ENCODE results near the gene PDGFC.

DNA sequence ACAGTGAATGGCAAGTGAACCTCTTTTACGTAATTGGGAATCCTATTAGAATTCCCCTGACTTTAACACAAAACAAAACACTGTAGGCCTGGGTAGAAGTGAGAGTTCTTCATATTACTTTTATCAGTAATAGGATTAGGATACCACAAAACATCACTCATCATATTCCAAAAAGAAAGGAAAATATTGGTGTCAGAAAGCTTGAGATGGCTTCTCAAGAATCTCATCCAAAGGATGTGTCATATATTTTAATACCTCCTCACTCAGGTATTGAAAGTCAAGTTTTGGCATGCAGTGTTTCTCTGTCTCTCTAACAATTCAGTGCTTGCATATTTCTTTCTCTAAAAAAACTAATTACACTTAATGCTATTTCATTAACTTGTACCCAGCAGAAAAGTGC is 173.2 kb downstream of the PDGFC start:
- no peak for TF ChIP-seq POLR2A (IDR thresholded peaks at IDR 0.05)
- TF ChIP-seq, protein P1, sequence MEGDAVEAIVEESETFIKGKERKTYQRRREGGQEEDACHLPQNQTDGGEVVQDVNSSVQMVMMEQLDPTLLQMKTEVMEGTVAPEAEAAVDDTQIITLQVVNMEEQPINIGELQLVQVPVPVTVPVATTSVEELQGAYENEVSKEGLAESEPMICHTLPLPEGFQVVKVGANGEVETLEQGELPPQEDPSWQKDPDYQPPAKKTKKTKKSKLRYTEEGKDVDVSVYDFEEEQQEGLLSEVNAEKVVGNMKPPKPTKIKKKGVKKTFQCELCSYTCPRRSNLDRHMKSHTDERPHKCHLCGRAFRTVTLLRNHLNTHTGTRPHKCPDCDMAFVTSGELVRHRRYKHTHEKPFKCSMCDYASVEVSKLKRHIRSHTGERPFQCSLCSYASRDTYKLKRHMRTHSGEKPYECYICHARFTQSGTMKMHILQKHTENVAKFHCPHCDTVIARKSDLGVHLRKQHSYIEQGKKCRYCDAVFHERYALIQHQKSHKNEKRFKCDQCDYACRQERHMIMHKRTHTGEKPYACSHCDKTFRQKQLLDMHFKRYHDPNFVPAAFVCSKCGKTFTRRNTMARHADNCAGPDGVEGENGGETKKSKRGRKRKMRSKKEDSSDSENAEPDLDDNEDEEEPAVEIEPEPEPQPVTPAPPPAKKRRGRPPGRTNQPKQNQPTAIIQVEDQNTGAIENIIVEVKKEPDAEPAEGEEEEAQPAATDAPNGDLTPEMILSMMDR (IDR thresholded peaks at IDR 0.05), result no peak
